Ramos (cell line): ENCODE data around the gene BCKDHA.
"Not testable (repeated sequence)": the region's sequence is repeated elsewhere in the genome, so short reads cannot be mapped to it uniquely, and the experiment has no call there.

Source experiments
- in situ Hi-C: fragments of 300-500 bp; cut with MboI; formaldehyde crosslinking; loops from one replicate; pipeline ENCODE4 v1.14.3; 2022; ENCODE audit warnings: low sequenced_read_pairs; ENCODE audit not compliant: unreplicated experiment

Gene BCKDHA

GRCh38 chr19:41364524-41365391, 32.9 kb upstream of the BCKDHA start:
- in situ Hi-C loops: no loop called here

DNA sequence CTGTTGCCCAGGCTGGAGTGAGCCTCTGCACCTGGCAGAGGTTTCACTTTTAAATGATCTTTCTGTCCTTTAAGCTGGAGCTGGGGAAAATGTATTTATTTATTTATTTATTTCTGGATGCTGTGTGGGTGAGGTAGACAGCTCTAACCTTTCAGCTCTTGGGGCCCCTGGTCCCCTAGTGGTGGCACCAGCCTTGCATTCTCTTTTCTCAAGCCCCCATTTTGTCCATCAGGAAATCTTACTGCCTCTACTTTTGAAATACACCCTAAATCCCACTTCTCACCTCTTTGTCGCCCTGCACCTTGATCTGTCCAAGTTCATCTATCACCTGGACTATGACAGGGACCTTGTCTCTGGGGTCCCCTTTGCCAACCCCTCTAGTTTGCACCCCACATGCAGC, 31.5 kb upstream of the BCKDHA start:
- in situ Hi-C loops: no loop called here

GRCh38 chr19:41367848-41368301, 29.7 kb upstream of the BCKDHA start:
- in situ Hi-C loops: no loop called here

DNA sequence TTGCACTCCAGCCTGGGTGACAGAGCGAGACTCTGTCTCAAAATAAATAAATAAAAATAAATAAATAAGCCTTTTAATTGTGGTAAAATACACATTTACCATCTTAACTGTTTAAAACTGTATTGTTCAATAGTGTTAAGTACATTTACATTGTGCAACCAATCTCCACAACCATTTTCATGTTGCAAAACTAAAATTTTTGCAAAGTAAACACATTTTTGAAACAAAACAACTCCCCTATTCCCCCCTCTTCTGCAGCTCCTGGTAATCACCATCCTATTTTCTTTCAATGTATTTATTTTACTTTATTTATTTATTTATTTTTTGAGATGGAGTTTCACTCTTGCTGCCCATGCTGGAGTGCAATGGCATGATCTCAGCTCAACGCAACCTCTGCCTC, 27.8 kb upstream of the BCKDHA start:
- in situ Hi-C loops: no loop called here

DNA sequence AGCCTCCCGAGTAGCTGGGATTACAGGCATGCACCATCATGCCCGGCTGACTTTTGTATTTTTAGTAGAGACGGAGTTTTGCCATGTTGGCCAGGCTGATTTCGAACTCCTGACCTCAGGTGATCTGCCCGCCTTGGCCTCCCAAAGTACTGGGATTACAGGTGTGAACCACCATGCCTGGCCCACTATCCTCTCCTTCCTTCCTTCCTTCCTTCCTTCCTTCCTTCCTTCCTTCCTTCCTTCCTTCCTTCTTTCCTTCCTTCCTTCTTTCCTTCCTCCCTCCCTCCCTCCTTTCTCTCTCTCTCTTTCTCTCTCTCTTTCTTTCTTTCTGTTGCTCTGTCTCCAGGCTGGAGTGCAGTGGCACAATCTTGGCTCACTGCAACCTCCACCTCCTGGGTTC, 26.5 kb upstream of the BCKDHA start:
- in situ Hi-C loops: not testable (repeated sequence)

GRCh38 chr19:41371541-41371940, 26.1 kb upstream of the BCKDHA start:
- in situ Hi-C loops: no loop called here

DNA sequence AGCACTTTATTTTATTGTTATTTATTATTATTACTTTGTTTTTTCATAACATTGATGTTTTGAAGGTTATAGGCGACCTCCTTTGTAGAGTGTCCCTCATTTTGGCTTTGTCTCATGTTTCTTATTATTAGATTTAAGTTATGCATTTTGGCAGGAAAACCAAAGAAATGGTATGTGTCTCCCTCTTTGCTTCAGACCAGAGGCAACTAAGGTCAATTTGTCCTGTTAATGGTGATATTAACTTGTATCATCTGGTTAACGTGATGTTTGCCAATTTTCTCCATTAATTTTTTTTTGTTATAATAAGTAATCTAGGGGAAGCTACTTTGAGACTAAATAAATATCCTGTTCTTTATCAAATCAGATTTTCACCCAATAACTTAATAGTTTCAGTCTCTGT, 25.1 kb upstream of the BCKDHA start:
- in situ Hi-C loops: no loop called here

- in situ Hi-C loops: no loop called here
Observed at GRCh38 chr19:41373993-41374392, 23.6 kb upstream of the BCKDHA start.

- in situ Hi-C loops: no loop called here
Observed at GRCh38 chr19:41376241-41376997, 21.2 kb upstream of the BCKDHA start, which contains the start of gene TMEM91. TMEM91 (plus strand) TSS chr19:41376533; CDS start chr19:41378310, 1,777 bp downstream.

DNA sequence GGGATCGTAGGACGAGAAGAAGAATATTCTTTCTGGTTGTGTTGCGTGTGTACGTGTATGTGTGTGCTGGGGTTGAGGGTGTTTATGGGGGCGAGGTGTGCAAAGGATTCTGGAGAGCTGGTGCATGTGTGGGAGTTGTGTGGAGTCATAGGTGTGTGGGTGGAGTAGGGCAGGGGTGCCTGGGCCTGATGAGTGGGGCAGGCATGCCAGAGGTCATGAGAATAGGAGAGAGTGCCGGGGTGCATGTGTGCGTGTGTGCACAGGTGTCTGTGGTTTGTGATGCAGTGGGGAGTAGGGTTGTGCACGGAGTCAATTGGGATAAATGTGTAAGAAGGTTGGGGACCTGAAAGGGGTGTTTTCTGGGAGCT, 20.6 kb upstream of the BCKDHA start:
- in situ Hi-C loops: no loop called here

DNA sequence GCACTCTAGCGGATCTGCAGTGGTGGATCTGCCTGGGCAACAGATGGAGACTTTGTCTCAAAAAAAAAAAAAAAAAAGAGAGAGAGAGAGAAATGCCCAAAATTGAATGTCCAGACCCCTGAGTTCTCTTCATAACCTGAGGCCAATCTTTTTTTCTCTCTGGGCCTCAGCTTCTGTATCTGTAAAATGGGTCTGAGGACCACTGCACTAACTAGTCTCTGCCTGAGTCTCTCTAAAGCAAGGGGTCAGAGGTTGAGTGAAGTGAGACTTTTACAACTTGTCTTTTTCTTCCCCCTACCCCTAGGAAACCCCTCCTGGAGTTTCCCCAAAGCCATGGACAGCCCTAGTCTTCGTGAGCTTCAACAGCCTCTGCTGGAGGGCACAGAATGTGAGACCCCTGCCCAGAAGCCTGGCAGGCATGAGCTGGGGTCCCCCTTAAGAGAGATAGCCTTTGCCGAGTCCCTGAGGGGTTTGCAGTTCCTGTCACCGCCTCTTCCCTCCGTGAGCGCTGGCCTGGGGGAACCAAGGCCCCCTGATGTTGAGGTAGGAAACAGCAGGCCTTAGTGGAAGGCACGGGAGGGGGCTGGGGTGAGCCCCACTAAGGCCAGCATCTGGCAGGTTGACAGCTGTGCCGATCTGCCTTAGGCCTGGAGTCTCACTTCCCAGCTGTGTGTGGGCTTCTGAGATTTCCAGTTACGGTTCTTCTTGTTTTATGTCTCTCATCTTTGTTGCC, 19.5 kb upstream of the BCKDHA start:
- in situ Hi-C loops: no loop called here

GRCh38 chr19:41381536-41381935, 16.1 kb upstream of the BCKDHA start:
- in situ Hi-C loops: not testable (repeated sequence)

DNA sequence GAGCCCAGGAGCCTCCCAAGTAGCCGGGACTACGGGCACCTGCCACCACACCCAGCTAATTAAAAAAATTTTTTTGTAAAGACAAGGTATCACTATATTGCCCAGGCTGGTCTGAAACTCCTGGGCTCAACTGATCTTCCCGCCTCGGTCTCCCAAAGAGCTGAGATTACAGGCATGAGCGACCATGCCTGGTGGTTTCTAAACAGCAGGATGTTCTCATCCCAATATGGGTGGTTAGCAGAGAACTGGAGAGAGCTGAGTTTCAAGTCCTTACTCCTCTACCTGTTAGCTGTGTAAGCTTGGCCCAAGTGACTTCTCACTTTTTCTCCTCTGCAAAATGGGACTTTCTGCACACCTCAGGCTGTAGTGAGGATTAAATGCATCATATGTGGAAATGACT, 13.3 kb upstream of the BCKDHA start:
- in situ Hi-C loops: no loop called here

- in situ Hi-C loops: no loop called here
Observed at GRCh38 chr19:41386442-41386841, 11.2 kb upstream of the BCKDHA start.

- in situ Hi-C loops: no loop called here
Observed at GRCh38 chr19:41391618-41392017, 6.0 kb upstream of the BCKDHA start.

DNA sequence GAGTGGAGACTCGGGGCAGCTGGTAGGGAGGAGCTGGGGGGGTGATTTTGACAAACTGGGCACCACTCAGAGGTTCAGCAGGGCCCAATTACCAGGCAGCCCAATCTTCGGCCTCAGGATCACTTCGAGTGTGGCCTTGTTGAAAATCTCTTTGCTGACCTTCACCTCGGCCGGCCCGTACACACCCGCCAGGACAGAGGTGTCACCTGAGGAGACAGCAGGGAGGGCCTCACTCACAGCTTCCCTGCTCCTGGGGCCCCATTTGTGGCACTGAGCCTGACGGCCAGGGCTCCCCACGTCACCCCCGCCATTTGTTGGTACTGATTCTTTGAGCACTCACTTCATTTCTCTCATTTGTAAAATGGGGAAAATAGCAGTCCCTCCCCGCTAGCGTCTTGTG, 4.8 kb upstream of the BCKDHA start:
- in situ Hi-C loops: no loop called here

GRCh38 chr19:41395355-41395754, 2.3 kb upstream of the BCKDHA start:
- in situ Hi-C loops: no loop called here

DNA sequence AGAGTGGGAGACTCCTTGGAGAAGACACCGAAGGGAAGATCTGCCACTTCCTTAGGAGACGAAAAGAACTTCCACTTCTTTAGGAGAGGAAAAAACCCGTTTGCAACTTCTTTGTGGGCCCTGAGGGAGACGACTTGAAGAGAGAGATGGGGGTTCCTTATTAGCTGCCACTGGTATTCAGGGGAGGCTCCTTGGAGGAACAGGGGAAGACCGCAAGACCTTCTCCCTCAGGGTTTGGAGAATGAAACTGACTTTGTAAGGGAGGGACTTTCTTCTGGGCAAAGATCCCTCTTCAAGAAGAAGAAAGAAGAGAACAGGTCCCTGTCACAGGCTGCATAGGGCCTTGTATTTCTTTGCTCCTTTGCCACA, 416 bp downstream of the BCKDHA start:
- in situ Hi-C loops: no loop called here

DNA sequence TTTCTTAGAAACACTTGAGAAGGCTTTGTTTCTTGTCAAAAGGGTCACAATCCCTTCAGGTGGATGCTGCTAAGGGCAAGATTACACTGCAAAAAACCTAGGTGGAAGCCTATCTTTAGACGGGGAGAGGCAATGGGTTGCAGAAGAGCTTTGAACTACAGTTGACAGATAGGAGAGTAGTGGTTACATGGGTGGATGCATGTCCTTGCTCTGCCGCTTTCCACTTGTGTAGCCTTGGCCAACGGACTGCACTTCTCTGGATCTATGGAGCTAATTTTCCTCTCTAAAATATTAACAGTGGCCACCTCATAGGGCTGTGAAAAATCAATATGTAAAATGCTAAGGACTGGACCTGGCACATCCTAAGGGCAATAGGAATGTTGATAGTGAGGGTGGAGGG, 980 bp downstream of the BCKDHA start:
- in situ Hi-C loops: no loop called here

DNA sequence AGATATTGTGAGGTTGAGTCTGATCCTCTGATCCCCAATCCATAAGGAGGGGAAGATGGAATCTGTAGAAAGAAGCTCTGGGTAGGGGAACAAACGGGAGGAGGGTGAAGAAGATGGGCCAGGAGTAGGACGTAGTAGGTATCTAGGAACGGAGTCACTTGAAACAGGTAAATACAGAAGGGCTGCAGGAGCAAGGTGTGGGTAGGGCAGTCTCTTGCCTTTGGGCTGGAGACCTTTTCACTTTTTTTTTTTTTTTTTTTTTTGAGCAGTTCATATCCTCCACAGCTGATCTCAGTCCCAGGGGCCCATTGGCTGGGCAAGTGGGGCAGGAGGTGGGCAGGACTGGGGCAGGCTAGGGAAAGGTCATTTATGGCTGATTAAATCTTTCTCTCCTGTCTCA, 1.5 kb downstream of the BCKDHA start:
- in situ Hi-C loops: no loop called here

GRCh38 chr19:41399525-41399924, 1.9 kb downstream of the BCKDHA start:
- in situ Hi-C loops: no loop called here
